Fibroblast of the conjunctiva (primary cell): ENCODE results near the gene KRT12.
A peak's percentile ranks its signal among the peaks of the same experiment; 100 is the strongest.
"Not testable (repeated sequence)": the region's sequence is repeated elsewhere in the genome, so short reads cannot be mapped to it uniquely, and the experiment has no call there.

Experiments
- DNase-seq: peaks from one replicate; pipeline ENCODE4 v3.0.0-alpha.2; 2010; ENCODE audit warnings: low read depth

Gene KRT12

GRCh38 chr17:40883626-40884334 is 16.8 kb upstream of the KRT12 start:
- no peak for DNase-seq

- DNase-seq = no peak
These were observed 16.0 kb upstream of the KRT12 start for GRCh38 chr17:40883031-40883430.

GRCh38 chr17:40879026-40879425 is 12.0 kb upstream of the KRT12 start:
- no peak for DNase-seq

GRCh38 chr17:40878044-40878443 is 11.0 kb upstream of the KRT12 start:
- no peak for DNase-seq

GRCh38 chr17:40873801-40874200 is 6.8 kb upstream of the KRT12 start:
- DNase-seq = no peak

- DNase-seq = no peak
These were observed 6.2 kb upstream of the KRT12 start for GRCh38 chr17:40873255-40873654.

- no peak for DNase-seq
These were observed 5.4 kb upstream of the KRT12 start for GRCh38 chr17:40872416-40872815.

- DNase-seq = no peak
These were observed 4.3 kb upstream of the KRT12 start for GRCh38 chr17:40871316-40871715.

GRCh38 chr17:40870136-40870535 is 3.1 kb upstream of the KRT12 start:
- no peak for DNase-seq

GRCh38 chr17:40864661-40865390 is 2.2 kb downstream of the KRT12 start:
- DNase-seq = no peak

GRCh38 chr17:40862985-40863733 is 3.9 kb downstream of the KRT12 start:
- no peak for DNase-seq

- no peak for DNase-seq
These were observed 7.5 kb downstream of the KRT12 start for GRCh38 chr17:40859536-40859935.

- not testable (repeated sequence) for DNase-seq
These were observed 8.4 kb downstream of the KRT12 start for GRCh38 chr17:40858667-40859066.

- DNase-seq = peak; percentile 57
These were observed 9.5 kb downstream of the KRT12 start for GRCh38 chr17:40857535-40857934.

- DNase-seq = peak; percentile 66
These were observed 12.7 kb downstream of the KRT12 start for GRCh38 chr17:40854175-40854814.

GRCh38 chr17:40852364-40852763 is 14.7 kb downstream of the KRT12 start:
- no peak for DNase-seq

- DNase-seq = peak; percentile 8
These were observed 16.6 kb downstream of the KRT12 start for GRCh38 chr17:40850293-40850972.

GRCh38 chr17:40849723-40850122 is 17.3 kb downstream of the KRT12 start:
- no peak for DNase-seq

- no peak for DNase-seq
These were observed 18.3 kb downstream of the KRT12 start for GRCh38 chr17:40848583-40849235.

- no peak for DNase-seq
These were observed 20.4 kb downstream of the KRT12 start for GRCh38 chr17:40846515-40847144.

- no peak for DNase-seq
These were observed 22.3 kb downstream of the KRT12 start for GRCh38 chr17:40844671-40845107.
